Measurements from ENCODE around the gene MASP1.

Gene MASP1

GRCh38 chr3:187210091-187210490 lies 81.4 kb downstream of the MASP1 start:
- TF ChIP-seq, protein P1, sequence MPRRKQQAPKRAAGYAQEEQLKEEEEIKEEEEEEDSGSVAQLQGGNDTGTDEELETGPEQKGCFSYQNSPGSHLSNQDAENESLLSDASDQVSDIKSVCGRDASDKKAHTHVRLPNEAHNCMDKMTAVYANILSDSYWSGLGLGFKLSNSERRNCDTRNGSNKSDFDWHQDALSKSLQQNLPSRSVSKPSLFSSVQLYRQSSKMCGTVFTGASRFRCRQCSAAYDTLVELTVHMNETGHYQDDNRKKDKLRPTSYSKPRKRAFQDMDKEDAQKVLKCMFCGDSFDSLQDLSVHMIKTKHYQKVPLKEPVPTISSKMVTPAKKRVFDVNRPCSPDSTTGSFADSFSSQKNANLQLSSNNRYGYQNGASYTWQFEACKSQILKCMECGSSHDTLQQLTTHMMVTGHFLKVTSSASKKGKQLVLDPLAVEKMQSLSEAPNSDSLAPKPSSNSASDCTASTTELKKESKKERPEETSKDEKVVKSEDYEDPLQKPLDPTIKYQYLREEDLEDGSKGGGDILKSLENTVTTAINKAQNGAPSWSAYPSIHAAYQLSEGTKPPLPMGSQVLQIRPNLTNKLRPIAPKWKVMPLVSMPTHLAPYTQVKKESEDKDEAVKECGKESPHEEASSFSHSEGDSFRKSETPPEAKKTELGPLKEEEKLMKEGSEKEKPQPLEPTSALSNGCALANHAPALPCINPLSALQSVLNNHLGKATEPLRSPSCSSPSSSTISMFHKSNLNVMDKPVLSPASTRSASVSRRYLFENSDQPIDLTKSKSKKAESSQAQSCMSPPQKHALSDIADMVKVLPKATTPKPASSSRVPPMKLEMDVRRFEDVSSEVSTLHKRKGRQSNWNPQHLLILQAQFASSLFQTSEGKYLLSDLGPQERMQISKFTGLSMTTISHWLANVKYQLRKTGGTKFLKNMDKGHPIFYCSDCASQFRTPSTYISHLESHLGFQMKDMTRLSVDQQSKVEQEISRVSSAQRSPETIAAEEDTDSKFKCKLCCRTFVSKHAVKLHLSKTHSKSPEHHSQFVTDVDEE (CRISPR knock-in tag; IDR thresholded peaks at IDR 0.05), result no peak
- TF ChIP-seq, protein P2, sequence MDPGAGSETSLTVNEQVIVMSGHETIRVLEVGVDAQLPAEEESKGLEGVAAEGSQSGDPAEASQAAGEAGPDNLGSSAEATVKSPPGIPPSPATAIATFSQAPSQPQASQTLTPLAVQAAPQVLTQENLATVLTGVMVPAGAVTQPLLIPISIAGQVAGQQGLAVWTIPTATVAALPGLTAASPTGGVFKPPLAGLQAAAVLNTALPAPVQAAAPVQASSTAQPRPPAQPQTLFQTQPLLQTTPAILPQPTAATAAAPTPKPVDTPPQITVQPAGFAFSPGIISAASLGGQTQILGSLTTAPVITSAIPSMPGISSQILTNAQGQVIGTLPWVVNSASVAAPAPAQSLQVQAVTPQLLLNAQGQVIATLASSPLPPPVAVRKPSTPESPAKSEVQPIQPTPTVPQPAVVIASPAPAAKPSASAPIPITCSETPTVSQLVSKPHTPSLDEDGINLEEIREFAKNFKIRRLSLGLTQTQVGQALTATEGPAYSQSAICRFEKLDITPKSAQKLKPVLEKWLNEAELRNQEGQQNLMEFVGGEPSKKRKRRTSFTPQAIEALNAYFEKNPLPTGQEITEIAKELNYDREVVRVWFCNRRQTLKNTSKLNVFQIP (CRISPR knock-in tag; IDR thresholded peaks at IDR 0.05; ENCODE audit: borderline replicate concordance, low read depth), result no peak
- TF ChIP-seq ZNF70 (CRISPR knock-in tag; IDR thresholded peaks at IDR 0.05) (no peak), GLIS3 (CRISPR knock-in tag; IDR thresholded peaks at IDR 0.05) (no peak), ARNTL (CRISPR knock-in tag; IDR thresholded peaks at IDR 0.05; ENCODE audit: borderline replicate concordance, low read depth) (no peak), ZNF8 (CRISPR knock-in tag; IDR thresholded peaks at IDR 0.05) (no peak), ZFP3 (CRISPR knock-in tag; IDR thresholded peaks at IDR 0.05) (no peak), TCF4 (CRISPR knock-in tag; IDR thresholded peaks at IDR 0.05; ENCODE audit: borderline replicate concordance) (no peak), ZFP30 (CRISPR knock-in tag; IDR thresholded peaks at IDR 0.05) (no peak), ZC3H10 (CRISPR knock-in tag; IDR thresholded peaks at IDR 0.05) (no peak), SNAI2 (CRISPR knock-in tag; IDR thresholded peaks at IDR 0.05) (no peak)
- TF ChIP-seq, protein P3, sequence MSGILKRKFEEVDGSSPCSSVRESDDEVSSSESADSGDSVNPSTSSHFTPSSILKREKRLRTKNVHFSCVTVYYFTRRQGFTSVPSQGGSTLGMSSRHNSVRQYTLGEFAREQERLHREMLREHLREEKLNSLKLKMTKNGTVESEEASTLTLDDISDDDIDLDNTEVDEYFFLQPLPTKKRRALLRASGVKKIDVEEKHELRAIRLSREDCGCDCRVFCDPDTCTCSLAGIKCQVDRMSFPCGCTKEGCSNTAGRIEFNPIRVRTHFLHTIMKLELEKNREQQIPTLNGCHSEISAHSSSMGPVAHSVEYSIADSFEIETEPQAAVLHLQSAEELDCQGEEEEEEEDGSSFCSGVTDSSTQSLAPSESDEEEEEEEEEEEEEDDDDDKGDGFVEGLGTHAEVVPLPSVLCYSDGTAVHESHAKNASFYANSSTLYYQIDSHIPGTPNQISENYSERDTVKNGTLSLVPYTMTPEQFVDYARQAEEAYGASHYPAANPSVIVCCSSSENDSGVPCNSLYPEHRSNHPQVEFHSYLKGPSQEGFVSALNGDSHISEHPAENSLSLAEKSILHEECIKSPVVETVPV (CRISPR knock-in tag; IDR thresholded peaks at IDR 0.05), result no peak
- ATAC-seq, result no peak

DNA sequence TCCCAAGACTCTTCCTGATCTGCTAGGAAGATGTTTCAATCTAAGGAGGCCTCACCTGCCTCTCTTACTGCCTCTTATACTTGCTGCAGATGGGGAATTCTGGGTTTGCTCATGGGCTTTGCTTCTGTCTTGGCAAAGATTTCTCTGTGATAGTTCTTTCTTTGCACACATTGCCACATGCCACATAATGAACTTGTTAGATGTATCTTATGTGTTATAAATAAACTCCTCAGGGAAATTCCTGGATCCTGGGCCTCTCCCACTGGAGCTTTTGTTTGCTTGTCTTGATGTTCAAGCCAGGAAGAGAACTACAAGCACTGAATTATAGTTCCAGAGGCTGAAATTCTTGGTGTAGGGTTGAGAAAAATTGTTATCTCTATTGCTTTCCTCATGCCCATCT lies 82.0 kb downstream of the MASP1 start:
- no peak for TF ChIP-seq ZC3H10 (CRISPR knock-in tag; IDR thresholded peaks at IDR 0.05)
- TF ChIP-seq ESRRG (CRISPR knock-in tag; IDR thresholded peaks at IDR 0.05), result no peak
- no peak for TF ChIP-seq SNAI2 (CRISPR knock-in tag; IDR thresholded peaks at IDR 0.05)
- TF ChIP-seq CSDC2 (CRISPR knock-in tag; IDR thresholded peaks at IDR 0.05), result no peak
- no peak for TF ChIP-seq ZNF70 (CRISPR knock-in tag; IDR thresholded peaks at IDR 0.05)
- TF ChIP-seq BACH2 (CRISPR knock-in tag; IDR thresholded peaks at IDR 0.05; ENCODE audit: borderline replicate concordance), result no peak
- TF ChIP-seq TCF4 (CRISPR knock-in tag; IDR thresholded peaks at IDR 0.05; ENCODE audit: borderline replicate concordance), result no peak
- no peak for TF ChIP-seq GLIS3 (CRISPR knock-in tag; IDR thresholded peaks at IDR 0.05)
- no peak for TF ChIP-seq ZFP3 (CRISPR knock-in tag; IDR thresholded peaks at IDR 0.05)
- TF ChIP-seq, protein P2 (CRISPR knock-in tag; IDR thresholded peaks at IDR 0.05; ENCODE audit: borderline replicate concordance, low read depth), result no peak
- TF ChIP-seq ISL1 (CRISPR knock-in tag; IDR thresholded peaks at IDR 0.05), result no peak
- no peak for TF ChIP-seq PPARA (CRISPR knock-in tag; IDR thresholded peaks at IDR 0.05; ENCODE audit: borderline replicate concordance)

DNA sequence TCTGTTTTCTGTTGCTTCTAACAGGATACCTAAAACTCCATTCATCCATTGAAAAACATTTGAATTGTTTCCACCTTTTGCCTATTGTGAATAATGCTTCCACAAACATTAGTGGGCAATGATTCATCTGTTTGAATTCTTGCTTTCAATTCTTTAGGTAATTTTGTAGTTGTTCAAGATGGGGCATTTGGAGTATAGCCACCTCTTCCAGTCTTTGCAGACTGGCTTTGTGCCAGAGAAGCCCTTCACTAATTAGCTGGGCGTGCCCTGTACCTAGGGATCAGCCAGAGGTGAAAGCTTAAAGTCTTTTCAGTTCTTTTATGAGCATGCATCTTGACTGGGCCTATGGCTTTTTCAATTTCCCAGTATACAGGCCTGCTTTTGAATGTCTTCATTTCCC lies 83.4 kb downstream of the MASP1 start:
- no peak for ATAC-seq
- TF ChIP-seq RARB (CRISPR knock-in tag; IDR thresholded peaks at IDR 0.05) (no peak), ZNF8 (CRISPR knock-in tag; IDR thresholded peaks at IDR 0.05) (no peak), TCF4 (CRISPR knock-in tag; IDR thresholded peaks at IDR 0.05; ENCODE audit: borderline replicate concordance) (no peak), GLIS3 (CRISPR knock-in tag; IDR thresholded peaks at IDR 0.05) (no peak), SNAI2 (CRISPR knock-in tag; IDR thresholded peaks at IDR 0.05) (no peak), PATZ1 (CRISPR knock-in tag; IDR thresholded peaks at IDR 0.05; ENCODE audit: borderline replicate concordance) (no peak), PPARA (CRISPR knock-in tag; IDR thresholded peaks at IDR 0.05; ENCODE audit: borderline replicate concordance) (no peak), OSR1 (CRISPR knock-in tag; IDR thresholded peaks at IDR 0.05) (no peak), ESRRG (CRISPR knock-in tag; IDR thresholded peaks at IDR 0.05) (no peak), ZNF70 (CRISPR knock-in tag; IDR thresholded peaks at IDR 0.05) (no peak), CSDC2 (CRISPR knock-in tag; IDR thresholded peaks at IDR 0.05) (no peak), ZFP30 (CRISPR knock-in tag; IDR thresholded peaks at IDR 0.05) (no peak), ZC3H10 (CRISPR knock-in tag; IDR thresholded peaks at IDR 0.05) (no peak), TOX (CRISPR knock-in tag; IDR thresholded peaks at IDR 0.05; ENCODE audit: borderline replicate concordance) (no peak), ZNF565 (CRISPR knock-in tag; conservative IDR thresholded peaks at IDR 0.05; ENCODE audit: low read depth) (no peak)
- TF ChIP-seq, protein P1 (CRISPR knock-in tag; IDR thresholded peaks at IDR 0.05), result no peak

More for the DNA sequence above, 82.0 kb downstream of the MASP1 start:
- no peak for ATAC-seq

Data from SK-N-SH treated with all-trans-retinoic acid at 6 μM for 48 hours (cell line).